ENCODE measurements around the gene MDM1.

Gene MDM1

GRCh38 chr12:68364893-68365725 is 32.9 kb upstream of the MDM1 start:
- no peak for TF ChIP-seq CTCF (IDR thresholded peaks at IDR 0.05; ENCODE audit: insufficient read depth, missing control alignments)
- no peak for FAIRE-seq
- no peak for DNase-seq (ENCODE audit: insufficient read length, low spot score)

GRCh38 chr12:68364328-68364727 is 32.2 kb upstream of the MDM1 start:
- FAIRE-seq: no peak
- no peak for DNase-seq (ENCODE audit: insufficient read length, low spot score)
- no peak for TF ChIP-seq CTCF (IDR thresholded peaks at IDR 0.05; ENCODE audit: insufficient read depth, missing control alignments)

GRCh38 chr12:68361953-68362352 is 29.8 kb upstream of the MDM1 start:
- no peak for TF ChIP-seq CTCF (IDR thresholded peaks at IDR 0.05; ENCODE audit: insufficient read depth, missing control alignments)
- DNase-seq (ENCODE audit: insufficient read length, low spot score) (no peak), FAIRE-seq (no peak)

- FAIRE-seq (no peak), DNase-seq (ENCODE audit: insufficient read length, low spot score) (no peak)
- no peak for TF ChIP-seq CTCF (IDR thresholded peaks at IDR 0.05; ENCODE audit: insufficient read depth, missing control alignments)
Measured at GRCh38 chr12:68359674-68360073, 27.5 kb upstream of the MDM1 start.

- FAIRE-seq (no peak), DNase-seq (ENCODE audit: insufficient read length, low spot score) (no peak)
- TF ChIP-seq CTCF (IDR thresholded peaks at IDR 0.05; ENCODE audit: insufficient read depth, missing control alignments): peak; percentile 66
Measured at GRCh38 chr12:68358532-68359485, 26.6 kb upstream of the MDM1 start.

- DNase-seq (ENCODE audit: insufficient read length, low spot score) (no peak), FAIRE-seq (no peak)
- TF ChIP-seq CTCF (IDR thresholded peaks at IDR 0.05; ENCODE audit: insufficient read depth, missing control alignments): no peak
Measured at GRCh38 chr12:68356986-68357385, 24.8 kb upstream of the MDM1 start.

Measured in D721Med (cell line).